ENCODE data around the gene WDR44.

DNA sequence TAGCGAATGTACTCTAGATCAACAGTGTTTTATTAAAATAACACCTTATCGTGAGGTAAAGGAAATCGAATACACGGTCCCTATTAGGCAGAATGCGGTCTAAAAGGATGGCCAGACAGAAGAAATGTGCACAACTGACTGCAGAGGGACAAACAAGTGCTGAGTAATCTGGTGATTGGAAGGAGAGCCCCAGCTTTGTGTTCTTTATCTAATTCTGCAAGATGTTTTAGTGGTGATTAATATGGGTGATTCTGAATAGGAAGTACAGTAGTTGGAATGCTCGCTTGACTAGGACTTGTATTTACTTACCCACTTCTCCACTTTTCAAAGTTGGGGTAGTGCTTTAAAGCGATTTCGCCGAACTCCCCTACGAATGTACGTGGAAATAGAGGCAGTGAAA, 1.2 kb downstream of the WDR44 start:
- no peak for TF ChIP-seq POLR2A (IDR thresholded peaks at IDR 0.05)
- peak in 1 of 4 donors; percentile 34 for TF ChIP-seq POLR2AphosphoS5 (IDR thresholded peaks at IDR 0.05)
